SK-MEL-5 (cell line): ENCODE measurements around the gene ABCC11. TPM values are rescaled to one million over a fixed set of nuclear protein-coding genes. Genes with fewer than 3 reads are reported as not detected.

Source experiments
- DNase-seq: peaks from one replicate; pipeline ENCODE4 v3.0.0-alpha.2; 2016; ENCODE audit warnings: low read depth, low spot score
- in situ Hi-C: cut with HindIII; loops from 2 replicates; pipeline ENCODE4 v1.10.0; 2016; ENCODE audit warnings: low sequenced_read_pairs, high pct_unique_total_duplicates, low pct_unique_long_range_greater_than_20kb
- polyA plus RNA-seq, 2 experiments: library from polyadenylated mRNA; depleted of rRNA; stranded (reverse); fragments of >200 nt; gene quantifications; 2 replicates each; pipeline ENCODE4 v1.2.3, GENCODE V29; 2015
- total RNA-seq: library from RNA; depleted of rRNA; stranded (reverse); fragments of >200 nt; shearing (Covaris generic); gene quantifications from 2 replicates; pipeline ENCODE4 v1.2.3, GENCODE V29; 2014; rRNA removed

The ABCC11 gene
- 0.13 and 1.5 TPM in 2 replicates for total RNA-seq
- polyA plus RNA-seq (2015; cell fraction: cytosol; rRNA removed) = 0.56 and 1.2 TPM in 2 replicates
- polyA plus RNA-seq (2015; cell fraction: nucleus; rRNA removed) = 0.50 and 4.4 TPM in 2 replicates

- in situ Hi-C loops = no loop called here
- DNase-seq = no peak
Observed at GRCh38 chr16:48247311-48247710, at the start of gene ABCC11. TSS of gene ABCC11 (minus strand) at chr16:48247539. CDS start at chr16:48231921, 15,618 bp downstream.

DNA sequence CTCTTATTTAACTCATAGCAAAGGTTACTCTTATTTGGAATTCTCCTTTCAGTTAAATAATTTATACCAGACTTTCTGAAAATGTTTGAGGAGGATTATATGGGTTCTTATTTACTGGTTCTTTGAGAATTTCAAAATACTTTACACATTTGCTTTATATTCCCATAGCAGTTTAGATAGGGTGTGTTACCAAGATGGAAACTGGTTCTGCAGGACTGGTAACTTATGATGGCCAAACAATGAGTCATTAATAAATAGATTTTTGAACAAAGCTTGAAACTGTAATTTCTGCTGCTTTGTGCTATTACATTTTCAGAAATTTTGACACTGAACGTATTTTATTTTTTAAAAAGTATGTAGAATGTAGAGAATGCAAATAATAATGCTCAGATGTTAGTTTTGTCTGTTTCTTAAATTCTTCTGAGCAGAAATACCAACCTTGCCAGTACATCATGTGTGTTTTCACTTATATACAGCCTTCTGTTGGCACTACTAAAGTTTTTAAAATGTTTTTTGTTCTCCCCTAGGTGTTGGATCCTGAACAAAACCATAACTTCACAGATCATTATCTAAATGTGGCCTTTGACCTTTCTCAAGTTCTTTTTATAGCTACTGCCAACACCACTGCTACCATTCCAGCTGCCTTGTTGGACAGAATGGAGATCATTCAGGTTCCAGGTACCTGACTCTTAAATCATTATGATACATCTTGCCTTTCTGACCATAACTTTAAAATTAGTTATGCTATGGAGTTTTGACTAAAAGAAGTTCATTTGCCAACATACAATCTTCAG lies 48.3 kb upstream of the ABCC11 start:
- in situ Hi-C loops = no loop called here
- DNase-seq = no peak

- no peak for DNase-seq
- in situ Hi-C loops = no loop called here
Observed at GRCh38 chr16:48294724-48295123, 47.4 kb upstream of the ABCC11 start.

- in situ Hi-C loops = no loop called here
- DNase-seq = no peak
Observed at GRCh38 chr16:48292452-48292851, 45.1 kb upstream of the ABCC11 start.

- no peak for DNase-seq
- in situ Hi-C loops = no loop called here
Observed at GRCh38 chr16:48291754-48292153, 44.4 kb upstream of the ABCC11 start.

- in situ Hi-C loops = no loop called here
- DNase-seq = no peak
Observed at GRCh38 chr16:48291303-48291702, 44.0 kb upstream of the ABCC11 start.

- in situ Hi-C loops = no loop called here
- no peak for DNase-seq
Observed at GRCh38 chr16:48287239-48287638, 39.9 kb upstream of the ABCC11 start.

DNA sequence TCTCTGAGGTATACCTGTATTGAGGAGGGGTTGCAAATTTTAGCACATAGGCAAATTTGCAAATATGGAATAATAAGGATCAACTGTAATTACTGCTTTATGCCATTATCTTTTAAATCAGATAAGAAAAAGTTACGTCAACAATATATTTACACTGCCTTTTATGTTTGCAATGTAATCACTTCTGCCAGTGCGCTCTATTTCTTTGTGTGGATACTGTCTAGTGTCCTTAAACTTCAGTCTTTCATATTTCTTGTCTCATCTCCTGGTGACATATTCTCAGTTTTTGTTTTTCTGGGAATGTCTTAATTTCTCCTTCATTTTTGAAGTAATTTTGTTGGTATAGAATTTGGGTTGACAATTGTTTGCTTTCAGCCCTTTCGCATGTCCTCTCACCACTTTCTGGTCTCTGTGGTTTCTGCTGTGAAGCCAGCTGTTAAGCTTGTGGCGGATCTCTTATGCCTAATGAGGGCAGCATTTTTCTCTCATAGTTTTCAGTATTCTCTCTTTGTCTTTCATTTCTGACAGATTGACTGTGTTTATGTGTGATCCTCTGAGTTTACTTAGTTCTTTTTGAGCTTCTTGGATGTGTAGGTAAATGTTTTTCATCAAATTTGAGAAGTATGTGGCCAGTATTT lies 37.6 kb upstream of the ABCC11 start:
- no peak for DNase-seq
- in situ Hi-C loops = no loop called here

DNA sequence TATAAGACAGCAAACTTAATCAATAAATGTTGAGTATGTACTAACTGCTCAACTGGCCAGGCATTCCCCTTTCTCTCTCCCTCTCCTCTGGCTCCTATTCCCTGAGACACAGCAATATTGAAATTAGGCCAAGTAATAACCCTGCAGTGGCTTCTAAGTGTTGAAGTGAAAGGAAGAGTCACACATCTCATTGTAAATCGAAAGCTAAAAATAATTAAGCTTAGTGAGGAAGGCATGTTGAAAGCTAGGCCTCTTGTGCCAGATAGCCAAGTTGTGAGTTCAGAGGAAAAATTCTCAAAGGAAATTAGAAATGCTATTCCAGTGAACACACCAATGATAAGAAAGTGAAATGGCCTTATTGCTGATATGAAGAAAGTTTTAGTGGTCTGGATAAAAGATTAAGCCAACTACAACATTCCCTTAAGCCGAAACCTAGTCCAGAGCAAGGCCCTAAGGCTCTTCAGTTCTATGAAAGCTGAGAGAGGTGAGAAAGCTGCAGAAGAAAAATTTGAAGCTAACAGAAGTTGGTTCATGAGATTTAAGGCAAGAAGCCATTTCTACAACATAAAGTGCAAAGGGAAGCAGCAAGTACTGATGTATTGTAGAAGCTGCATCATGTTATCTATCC lies 35.4 kb upstream of the ABCC11 start:
- in situ Hi-C loops = no loop called here
- DNase-seq = no peak

DNA sequence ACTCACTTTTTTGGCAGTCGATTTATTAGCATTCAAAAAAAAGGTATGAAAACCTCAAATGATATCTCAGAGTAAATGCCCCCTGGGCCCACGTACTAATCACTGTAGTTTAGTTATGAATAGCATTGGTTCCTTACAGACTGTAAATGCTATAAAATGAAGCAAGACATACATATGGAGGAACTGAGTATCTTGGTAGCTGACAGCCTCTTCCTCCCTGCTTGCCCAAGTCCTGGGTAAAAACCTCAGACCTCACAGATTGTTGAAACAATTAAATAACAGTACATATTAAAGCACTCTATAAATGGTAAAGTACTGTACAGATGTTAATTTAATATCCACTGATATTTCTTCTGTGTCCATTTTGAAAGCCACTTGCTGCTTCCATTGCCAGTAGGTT lies 33.2 kb upstream of the ABCC11 start:
- no peak for DNase-seq
- in situ Hi-C loops = no loop called here

DNA sequence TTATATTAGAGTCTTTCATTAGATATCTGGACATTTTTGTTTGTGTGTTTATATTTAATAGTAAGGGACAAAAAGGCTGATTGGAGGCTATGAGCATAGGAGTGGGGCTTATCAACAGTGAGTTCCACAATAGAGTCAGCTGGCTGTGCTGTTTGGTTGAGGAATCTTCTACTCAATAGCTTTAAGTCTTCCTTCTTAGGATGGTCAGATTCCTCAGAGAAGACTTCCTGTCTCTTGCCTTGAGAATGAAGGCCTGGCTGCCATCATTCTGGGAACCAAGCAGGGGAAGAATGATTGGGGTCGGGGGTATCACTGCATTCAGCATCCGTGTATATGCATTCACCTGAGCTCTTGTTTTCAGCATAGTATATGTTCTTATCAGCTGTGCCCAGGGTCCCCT lies 31.9 kb upstream of the ABCC11 start:
- in situ Hi-C loops = no loop called here
- DNase-seq = peak; percentile 70

- DNase-seq = peak; percentile 78
- in situ Hi-C loops = no loop called here
Observed at GRCh38 chr16:48277158-48277557, 29.8 kb upstream of the ABCC11 start.

GRCh38 chr16:48276102-48276501 lies 28.8 kb upstream of the ABCC11 start:
- DNase-seq = peak; percentile 97
- in situ Hi-C loops = no loop called here

DNA sequence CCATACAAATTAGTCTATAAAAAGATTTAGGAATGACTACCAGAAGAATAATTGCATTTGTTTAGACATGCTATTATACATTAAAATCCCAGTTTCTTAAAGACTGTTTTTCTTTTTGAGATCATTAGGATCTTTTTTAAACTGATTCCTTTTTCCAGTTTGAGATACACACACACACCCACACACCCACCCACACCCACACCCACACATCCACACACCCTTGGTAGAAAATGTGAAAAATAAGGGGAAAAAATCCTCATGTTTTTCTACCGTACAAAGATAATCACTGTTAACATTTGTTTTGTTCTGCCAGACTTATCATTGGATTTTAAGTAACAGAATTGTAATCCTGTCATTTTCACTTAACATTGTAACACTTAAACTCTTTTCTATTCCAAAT lies 27.1 kb upstream of the ABCC11 start:
- no peak for DNase-seq
- in situ Hi-C loops = no loop called here

- DNase-seq = peak; percentile 99
- in situ Hi-C loops = no loop called here
Observed at GRCh38 chr16:48272837-48273421, 25.6 kb upstream of the ABCC11 start.

GRCh38 chr16:48271728-48272127 lies 24.4 kb upstream of the ABCC11 start:
- peak; percentile 60 for DNase-seq
- in situ Hi-C loops = no loop called here

GRCh38 chr16:48269011-48269410 lies 21.7 kb upstream of the ABCC11 start:
- no peak for DNase-seq
- in situ Hi-C loops = no loop called here

- DNase-seq = no peak
- in situ Hi-C loops = no loop called here
Observed at GRCh38 chr16:48262631-48263030, 15.3 kb upstream of the ABCC11 start.
